IMR-90 (cell line): ENCODE data around the gene PIP5K1B.

Experiments used
- BHLHE40 ChIP-seq: fragments of 150-350 bp; IDR thresholded peaks from 2 replicates; pipeline ENCODE4 v1.6.1; 2016; ENCODE audit warnings: mild to moderate bottlenecking, low read depth, low read length
- CEBPB ChIP-seq: IDR thresholded peaks from 2 replicates; pipeline ENCODE4 v1.6.1; 2012; ENCODE audit warnings: low read depth, low read length, improper control_type of control experiment
- CHD1 ChIP-seq: IDR thresholded peaks from 2 replicates; pipeline ENCODE4 v1.6.1; 2012; ENCODE audit warnings: low read depth, low read length, improper control_type of control experiment
- FOS ChIP-seq: fragments of 150-350 bp; IDR thresholded peaks from 2 replicates; pipeline ENCODE4 v1.6.1; 2016; ENCODE audit warnings: low read depth, low read length
- MAZ ChIP-seq: IDR thresholded peaks from 2 replicates; pipeline ENCODE4 v1.6.1; 2012; ENCODE audit warnings: low read depth, mild to moderate bottlenecking, low read length, improper control_type of control experiment, moderate library complexity, borderline replicate concordance
- MXI1 ChIP-seq: IDR thresholded peaks from 2 replicates; pipeline ENCODE4 v1.6.1; 2012; ENCODE audit warnings: low read depth, mild to moderate bottlenecking, low read length, moderate library complexity, borderline replicate concordance
- POLR2A ChIP-seq: IDR thresholded peaks from 2 replicates; pipeline ENCODE4 v1.6.1; 2012; ENCODE audit warnings: mild to moderate bottlenecking, low read depth, low read length
- RAD21 ChIP-seq: IDR thresholded peaks from 2 replicates; pipeline ENCODE4 v1.6.1; 2012; ENCODE audit warnings: low read length, improper control_type of control experiment
- RCOR1 ChIP-seq: IDR thresholded peaks from 2 replicates; pipeline ENCODE4 v1.6.1; 2012; ENCODE audit warnings: mild to moderate bottlenecking, low read length, improper control_type of control experiment; ENCODE audit not compliant: insufficient replicate concordance
- RFX5 ChIP-seq: IDR thresholded peaks from 2 replicates; pipeline ENCODE4 v1.8.0; 2012; ENCODE audit warnings: low read depth, mild to moderate bottlenecking, low read length, moderate library complexity
- SMC3 ChIP-seq: fragments of 150-350 bp; IDR thresholded peaks from 2 replicates; pipeline ENCODE4 v1.6.1; 2016; ENCODE audit warnings: low read depth, mild to moderate bottlenecking, antibody characterized with exemption, low read length, moderate library complexity
- TF ChIP-seq, protein P1 (sequence below): conservative IDR thresholded peaks from 2 replicates; pipeline ENCODE4 v1.5.1; 2012; ENCODE audit warnings: mild to moderate bottlenecking, low read depth, low read length, improper control_type of control experiment
- TF ChIP-seq, protein P2 (sequence below): fragments of 150-350 bp; IDR thresholded peaks from 2 replicates; pipeline ENCODE4 v1.6.1; 2016; ENCODE audit warnings: low read depth, mild to moderate bottlenecking, low read length, moderate library complexity, borderline replicate concordance
- TF ChIP-seq, protein P3 (sequence below): fragments of 150-350 bp; IDR thresholded peaks from 2 replicates; pipeline ENCODE4 v1.6.1; 2017; ENCODE audit warnings: mild to moderate bottlenecking, antibody characterized with exemption, low read length, low read depth

DNA sequence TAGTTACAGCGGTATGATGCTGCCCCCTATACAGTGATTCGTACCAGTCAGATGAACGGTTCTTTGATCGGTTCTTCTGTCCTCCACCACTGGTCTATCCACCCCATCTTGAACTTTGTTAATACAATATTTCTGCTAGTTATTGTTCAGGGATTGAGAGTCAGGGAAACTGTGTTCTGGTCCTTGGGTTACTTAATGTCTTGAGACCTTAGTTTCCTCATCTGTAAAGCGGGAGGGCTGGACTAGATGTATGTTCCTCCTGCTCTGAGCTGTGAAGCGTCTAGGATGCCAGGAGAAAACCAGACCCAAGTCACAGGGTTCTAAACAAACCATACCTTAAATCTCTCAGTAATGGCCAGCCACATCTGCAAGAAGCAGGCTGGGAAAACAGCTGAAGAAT lies 1.4 kb upstream of the PIP5K1B start:
- TF ChIP-seq RAD21 (no peak), CEBPB (no peak), SMC3 (no peak), RFX5 (no peak), FOS (no peak), POLR2A (no peak), MAZ (no peak), CHD1 (no peak), BHLHE40 (no peak), RCOR1 (no peak), MXI1 (no peak)
- TF ChIP-seq, protein P1, sequence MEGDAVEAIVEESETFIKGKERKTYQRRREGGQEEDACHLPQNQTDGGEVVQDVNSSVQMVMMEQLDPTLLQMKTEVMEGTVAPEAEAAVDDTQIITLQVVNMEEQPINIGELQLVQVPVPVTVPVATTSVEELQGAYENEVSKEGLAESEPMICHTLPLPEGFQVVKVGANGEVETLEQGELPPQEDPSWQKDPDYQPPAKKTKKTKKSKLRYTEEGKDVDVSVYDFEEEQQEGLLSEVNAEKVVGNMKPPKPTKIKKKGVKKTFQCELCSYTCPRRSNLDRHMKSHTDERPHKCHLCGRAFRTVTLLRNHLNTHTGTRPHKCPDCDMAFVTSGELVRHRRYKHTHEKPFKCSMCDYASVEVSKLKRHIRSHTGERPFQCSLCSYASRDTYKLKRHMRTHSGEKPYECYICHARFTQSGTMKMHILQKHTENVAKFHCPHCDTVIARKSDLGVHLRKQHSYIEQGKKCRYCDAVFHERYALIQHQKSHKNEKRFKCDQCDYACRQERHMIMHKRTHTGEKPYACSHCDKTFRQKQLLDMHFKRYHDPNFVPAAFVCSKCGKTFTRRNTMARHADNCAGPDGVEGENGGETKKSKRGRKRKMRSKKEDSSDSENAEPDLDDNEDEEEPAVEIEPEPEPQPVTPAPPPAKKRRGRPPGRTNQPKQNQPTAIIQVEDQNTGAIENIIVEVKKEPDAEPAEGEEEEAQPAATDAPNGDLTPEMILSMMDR, result no peak
- TF ChIP-seq, protein P2, sequence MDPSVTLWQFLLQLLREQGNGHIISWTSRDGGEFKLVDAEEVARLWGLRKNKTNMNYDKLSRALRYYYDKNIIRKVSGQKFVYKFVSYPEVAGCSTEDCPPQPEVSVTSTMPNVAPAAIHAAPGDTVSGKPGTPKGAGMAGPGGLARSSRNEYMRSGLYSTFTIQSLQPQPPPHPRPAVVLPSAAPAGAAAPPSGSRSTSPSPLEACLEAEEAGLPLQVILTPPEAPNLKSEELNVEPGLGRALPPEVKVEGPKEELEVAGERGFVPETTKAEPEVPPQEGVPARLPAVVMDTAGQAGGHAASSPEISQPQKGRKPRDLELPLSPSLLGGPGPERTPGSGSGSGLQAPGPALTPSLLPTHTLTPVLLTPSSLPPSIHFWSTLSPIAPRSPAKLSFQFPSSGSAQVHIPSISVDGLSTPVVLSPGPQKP, result no peak
- TF ChIP-seq, protein P3, sequence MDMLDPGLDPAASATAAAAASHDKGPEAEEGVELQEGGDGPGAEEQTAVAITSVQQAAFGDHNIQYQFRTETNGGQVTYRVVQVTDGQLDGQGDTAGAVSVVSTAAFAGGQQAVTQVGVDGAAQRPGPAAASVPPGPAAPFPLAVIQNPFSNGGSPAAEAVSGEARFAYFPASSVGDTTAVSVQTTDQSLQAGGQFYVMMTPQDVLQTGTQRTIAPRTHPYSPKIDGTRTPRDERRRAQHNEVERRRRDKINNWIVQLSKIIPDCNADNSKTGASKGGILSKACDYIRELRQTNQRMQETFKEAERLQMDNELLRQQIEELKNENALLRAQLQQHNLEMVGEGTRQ, result no peak
